ENCODE measurements around the gene SETD1A.

The SETD1A gene

GRCh38 chr16:30920891-30921290 lies 36.7 kb upstream of the SETD1A start:
- Histone ChIP-seq H3K36me3 (peaks cover 0 to 4% (median 0%) of the 10 kb centered on the region in 3 donors), H3K27me3 (no peaks in the 10 kb centered on the region), H3K9me3 (no peaks in the 10 kb centered on the region), H3K27ac (peak overlapping the region in 1 of 2 donors; percentile 80), H3K4me1 (peaks cover 0 to 26% (median 19%) of the 10 kb centered on the region in 4 donors), H3K4me3 (no peak overlapping the region)
- DNase-seq, result no peak
- intact Hi-C loops (cut with DNase I; ENCODE audit: low total_unique reads), result loop anchor here (5.0 kb wide), 1 partner anchor 79 kb away; no protein-coding TSS in a partner anchor
- TF ChIP-seq, protein P1, sequence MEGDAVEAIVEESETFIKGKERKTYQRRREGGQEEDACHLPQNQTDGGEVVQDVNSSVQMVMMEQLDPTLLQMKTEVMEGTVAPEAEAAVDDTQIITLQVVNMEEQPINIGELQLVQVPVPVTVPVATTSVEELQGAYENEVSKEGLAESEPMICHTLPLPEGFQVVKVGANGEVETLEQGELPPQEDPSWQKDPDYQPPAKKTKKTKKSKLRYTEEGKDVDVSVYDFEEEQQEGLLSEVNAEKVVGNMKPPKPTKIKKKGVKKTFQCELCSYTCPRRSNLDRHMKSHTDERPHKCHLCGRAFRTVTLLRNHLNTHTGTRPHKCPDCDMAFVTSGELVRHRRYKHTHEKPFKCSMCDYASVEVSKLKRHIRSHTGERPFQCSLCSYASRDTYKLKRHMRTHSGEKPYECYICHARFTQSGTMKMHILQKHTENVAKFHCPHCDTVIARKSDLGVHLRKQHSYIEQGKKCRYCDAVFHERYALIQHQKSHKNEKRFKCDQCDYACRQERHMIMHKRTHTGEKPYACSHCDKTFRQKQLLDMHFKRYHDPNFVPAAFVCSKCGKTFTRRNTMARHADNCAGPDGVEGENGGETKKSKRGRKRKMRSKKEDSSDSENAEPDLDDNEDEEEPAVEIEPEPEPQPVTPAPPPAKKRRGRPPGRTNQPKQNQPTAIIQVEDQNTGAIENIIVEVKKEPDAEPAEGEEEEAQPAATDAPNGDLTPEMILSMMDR (IDR thresholded peaks at IDR 0.05), result no peak

- Histone ChIP-seq H3K4me3 (peak overlapping the region; percentile 82 to 97), H3K4me1 (peaks cover 0 to 26% (median 19%) of the 10 kb centered on the region in 4 donors), H3K9me3 (no peaks in the 10 kb centered on the region), H3K27me3 (no peaks in the 10 kb centered on the region), H3K36me3 (peaks cover 0 to 9% (median 0%) of the 10 kb centered on the region in 3 donors), H3K27ac (peak overlapping the region; percentile 77 to 80)
- intact Hi-C loops (cut with DNase I; ENCODE audit: low total_unique reads), result loop anchor here (5.0 kb wide), 1 partner anchor 79 kb away; no protein-coding TSS in a partner anchor
- DNase-seq, result no peak
- TF ChIP-seq, protein P1 (IDR thresholded peaks at IDR 0.05), result no peak
Observed at GRCh38 chr16:30921459-30921747, 36.2 kb upstream of the SETD1A start.

DNA sequence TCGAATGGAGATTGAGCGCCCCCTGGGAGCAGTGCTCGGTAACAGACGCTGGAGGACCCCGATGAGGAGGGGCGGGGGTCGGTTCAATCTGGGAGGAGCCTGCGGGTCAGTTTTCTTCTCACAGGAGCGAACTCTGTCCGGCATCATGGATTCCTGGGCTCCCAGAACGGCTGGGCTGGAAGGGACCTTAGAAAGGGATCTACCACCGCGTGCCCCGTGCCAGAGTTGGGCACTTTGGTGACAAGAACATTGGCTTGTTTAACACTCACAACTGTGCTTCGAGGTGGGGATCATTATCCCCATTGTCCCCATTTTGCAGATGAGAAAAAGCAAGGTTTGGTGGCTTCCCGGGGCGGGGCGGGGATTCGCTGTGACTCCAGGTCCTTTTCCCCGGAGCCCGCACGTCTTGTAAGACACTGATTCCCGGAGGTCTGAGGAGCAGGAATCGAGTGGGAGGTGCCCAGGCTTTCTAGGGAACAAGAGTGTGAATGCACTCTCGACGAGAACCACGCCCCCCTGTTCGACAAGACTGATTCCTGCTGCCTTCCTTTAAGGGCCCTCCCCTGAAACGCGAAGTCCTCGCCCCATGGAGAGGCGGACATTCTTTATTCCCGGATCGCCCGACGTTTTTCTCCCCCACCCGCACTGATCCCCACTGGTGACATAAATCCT lies 35.7 kb upstream of the SETD1A start:
- intact Hi-C loops (cut with DNase I; ENCODE audit: low total_unique reads), result loop anchor here (2.0 to 5.0 kb wide), 2 partner anchors 27 to 80 kb away; partner anchors contain the start of gene ORAI3

DNA sequence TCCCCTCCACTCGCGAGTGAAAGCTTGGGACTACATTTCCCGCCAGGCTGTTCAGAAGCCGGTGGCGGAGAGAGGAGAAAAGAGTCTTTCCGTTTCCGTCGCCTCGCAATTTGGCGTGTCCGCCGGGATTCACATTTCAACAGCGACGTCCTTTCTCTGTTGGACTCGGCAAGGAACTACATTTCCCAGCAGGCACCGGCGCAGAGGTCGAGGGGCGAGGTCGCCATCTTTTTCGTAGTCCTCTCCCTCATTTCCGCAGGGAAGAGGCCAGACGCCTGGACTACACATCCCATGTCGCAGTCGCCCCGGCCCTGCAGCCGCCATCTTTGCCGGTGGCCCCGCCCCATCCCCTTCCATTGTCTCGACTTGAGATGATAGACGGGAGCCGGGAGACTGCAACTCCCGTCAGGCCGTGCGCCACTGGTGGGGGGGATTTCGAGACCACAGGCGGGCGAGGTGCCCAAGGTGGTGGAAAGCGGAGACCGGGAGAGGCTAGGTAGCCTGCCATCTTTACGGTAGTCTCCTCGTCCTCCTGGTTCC lies 35.1 kb upstream of the SETD1A start:
- intact Hi-C loops (cut with DNase I; ENCODE audit: low total_unique reads), result loop anchor here (2.0 to 5.0 kb wide), 2 partner anchors 26 to 80 kb away; partner anchors contain the start of gene ORAI3
- DNase-seq, result peak; percentile 100
- Histone ChIP-seq H3K9me3 (no peaks in the 10 kb centered on the region), H3K27ac (peak overlapping the region; percentile 89 to 98), H3K36me3 (peaks cover 0 to 18% (median 0%) of the 10 kb centered on the region in 3 donors), H3K4me3 (peak overlapping the region; percentile 82 to 97), H3K4me1 (peaks cover 0 to 32% (median 20%) of the 10 kb centered on the region in 4 donors), H3K27me3 (no peaks in the 10 kb centered on the region)
- TF ChIP-seq, protein P1 (IDR thresholded peaks at IDR 0.05), result no peak

More for the DNA sequence above, 35.7 kb upstream of the SETD1A start:
- TF ChIP-seq, protein P1 (IDR thresholded peaks at IDR 0.05), result peak; percentile 85 to 92
- Histone ChIP-seq H3K27ac (peak overlapping the region; percentile 77 to 80), H3K4me3 (peak overlapping the region; percentile 82 to 97), H3K36me3 (peaks cover 0 to 13% (median 0%) of the 10 kb centered on the region in 3 donors), H3K9me3 (no peaks in the 10 kb centered on the region), H3K4me1 (peaks cover 0 to 26% (median 19%) of the 10 kb centered on the region in 4 donors), H3K27me3 (no peaks in the 10 kb centered on the region)
- peak; percentile 91 to 92 for DNase-seq

GRCh38 chr16:30922960-30923535 lies 34.5 kb upstream of the SETD1A start:
- peaks cover 0 to 38% (median 22%) of the 10 kb centered on the region in 4 donors for H3K4me1 ChIP-seq
- peaks cover 0 to 21% (median 0%) of the 10 kb centered on the region in 3 donors for H3K36me3 ChIP-seq
- intact Hi-C loops (cut with DNase I; ENCODE audit: low total_unique reads), result loop anchor here (2.0 to 5.0 kb wide), 2 partner anchors 26 to 81 kb away; partner anchors contain the start of gene ORAI3
- no peaks in the 10 kb centered on the region for H3K9me3 ChIP-seq
- peak overlapping the region; percentile 89 to 98 for H3K27ac ChIP-seq
- H3K4me3 ChIP-seq, result peak overlapping the region; percentile 82 to 97
- no peaks in the 10 kb centered on the region for H3K27me3 ChIP-seq
- TF ChIP-seq, protein P1 (IDR thresholded peaks at IDR 0.05), result no peak
- peak; percentile 100 for DNase-seq

All from tibial artery (tissue), 4 donors.